Kidney (tissue), 14 donors: ENCODE measurements around the gene DYNAP. TPM values are rescaled to one million over a fixed set of nuclear protein-coding genes. Genes with fewer than 3 reads are reported as not detected.

Experiments used
- DNase-seq, 5 donors: peaks; one replicate each; pipeline ENCODE4 v3.0.0-alpha.2; 2013 to 2020
- FAIRE-seq: peaks from 2 replicates; lab custom pipeline; 2012; peaks lifted over from hg19 to GRCh38; lab: Jason Lieb, UNC
- H3K27ac ChIP-seq, 2 donors: one replicate each; pipeline ENCODE4 v1.7.0; 2013; ENCODE audit warnings: low read depth in 2 of 2, low read length in 2 of 2, inconsistent platforms in 1 of 2
- H3K27me3 ChIP-seq: one replicate; pipeline ENCODE4 v1.7.1; 2013; ENCODE audit warnings: low read length, inconsistent platforms; ENCODE audit not compliant: control insufficient read depth, insufficient read depth
- H3K36me3 ChIP-seq, 3 donors: one replicate each; pipeline versions ENCODE4 v1.7.0 to v1.7.1; 2013; ENCODE audit warnings: low read length in 3 of 3, control low read depth in 1 of 3, inconsistent platforms in 1 of 3; ENCODE audit not compliant: insufficient read depth in 3 of 3, control insufficient read depth in 2 of 3
- H3K4me1 ChIP-seq, 3 donors: one replicate each; pipeline versions ENCODE4 v1.7.0 to v1.7.1; 2013; ENCODE audit warnings: low read length in 3 of 3, inconsistent platforms in 1 of 3, low read depth in 1 of 3; ENCODE audit not compliant: control insufficient read depth in 2 of 3, insufficient read depth in 2 of 3
- H3K4me3 ChIP-seq, 3 donors: one replicate each; pipeline versions ENCODE4 v1.7.0 to v1.8.1; 2013; ENCODE audit warnings: low read length in 3 of 3, control low read depth in 1 of 3, inconsistent platforms in 1 of 3
- H3K9ac ChIP-seq, 3 donors: one replicate each; pipeline versions ENCODE4 v1.7.0 to v1.7.1; 2013; ENCODE audit warnings: low read length in 3 of 3, control low read depth in 1 of 3, inconsistent platforms in 1 of 3
- H3K9me3 ChIP-seq, 3 donors: one replicate each; pipeline versions ENCODE4 v1.7.0 to v1.7.1; 2013; ENCODE audit warnings: low read length in 3 of 3, control low read depth in 1 of 3, inconsistent platforms in 1 of 3; ENCODE audit not compliant: control insufficient read depth in 2 of 3, insufficient read depth in 1 of 3
- intact Hi-C: fragments of 100-400 bp; cut with DNase I; formaldehyde crosslinking; loops from one replicate; pipeline ENCODE4 v1.11.1; 2022
- polyA plus RNA-seq: library from polyadenylated mRNA; stranded (reverse); fragments of 350-450 nt; fragmentation: Illumina TruSeq; extraction: RNeasy Lipid Tissue Mini Kit (QIAGEN cat#74804); gene quantifications from one replicate; pipeline ENCODE4 v1.2.3, GENCODE V29; 2014; ENCODE audit warnings: low read depth, low replicate concordance; ENCODE audit not compliant: insufficient read depth
- total RNA-seq: library from RNA; stranded (reverse); fragmentation: NEBNext Ultra II Directional; extraction: Animal tissue kit (Norgen Biotek cat#: 25700); gene quantifications from one replicate; pipeline ENCODE4 v1.2.1, GENCODE V29; 2021
- TF ChIP-seq, protein P1 (sequence below): IDR thresholded peaks from 3 replicates; pipeline ENCODE4 v1.5.1; 2012; ENCODE audit warnings: mild to moderate bottlenecking, moderate library complexity, borderline replicate concordance; ENCODE audit not compliant: insufficient read depth; ENCODE audit errors: extremely low read depth
- donor health status: control.
- donor health status: control.
- donor health status: control.
- donor health status: control.
- donor health status: control.
- donor health status: DM: yes; HTN: yes; CAD: no.
- donor health status: Normal renal cell carcinoma (clear cell type).

DYNAP gene
- total and polyA plus RNA-seq, 2 donors from 2014 or later, result not detected

DNA sequence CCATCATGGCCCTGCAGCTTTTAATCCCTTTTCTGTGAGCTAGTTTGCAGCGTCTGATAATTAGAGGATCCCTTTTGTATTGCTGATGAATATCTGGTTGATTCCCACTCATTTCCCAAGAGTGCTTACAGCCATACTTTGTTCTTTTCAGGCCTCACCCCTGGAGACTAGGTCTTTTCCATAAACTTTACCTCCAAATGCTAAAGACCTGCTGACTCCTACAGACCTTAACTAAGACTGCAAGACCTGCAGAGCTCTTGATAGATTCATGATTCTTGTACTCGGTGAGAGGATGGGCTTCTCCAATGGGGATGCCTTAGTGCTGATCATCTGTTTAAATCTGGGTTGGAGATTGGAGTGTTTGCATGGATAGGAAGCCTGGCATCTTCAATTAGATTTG is 33.1 kb upstream of the DYNAP start:
- intact Hi-C loops, result no loop called here
- Histone ChIP-seq H3K36me3 (no peaks in the 10 kb centered on the region), H3K4me3 (no peak overlapping the region), H3K27ac (no peak overlapping the region), H3K4me1 (no peaks in the 10 kb centered on the region), H3K27me3 (no peaks in the 10 kb centered on the region), H3K9ac (no peak overlapping the region), H3K9me3 (no peaks in the 10 kb centered on the region)
- no peak for FAIRE-seq
- TF ChIP-seq, protein P1, sequence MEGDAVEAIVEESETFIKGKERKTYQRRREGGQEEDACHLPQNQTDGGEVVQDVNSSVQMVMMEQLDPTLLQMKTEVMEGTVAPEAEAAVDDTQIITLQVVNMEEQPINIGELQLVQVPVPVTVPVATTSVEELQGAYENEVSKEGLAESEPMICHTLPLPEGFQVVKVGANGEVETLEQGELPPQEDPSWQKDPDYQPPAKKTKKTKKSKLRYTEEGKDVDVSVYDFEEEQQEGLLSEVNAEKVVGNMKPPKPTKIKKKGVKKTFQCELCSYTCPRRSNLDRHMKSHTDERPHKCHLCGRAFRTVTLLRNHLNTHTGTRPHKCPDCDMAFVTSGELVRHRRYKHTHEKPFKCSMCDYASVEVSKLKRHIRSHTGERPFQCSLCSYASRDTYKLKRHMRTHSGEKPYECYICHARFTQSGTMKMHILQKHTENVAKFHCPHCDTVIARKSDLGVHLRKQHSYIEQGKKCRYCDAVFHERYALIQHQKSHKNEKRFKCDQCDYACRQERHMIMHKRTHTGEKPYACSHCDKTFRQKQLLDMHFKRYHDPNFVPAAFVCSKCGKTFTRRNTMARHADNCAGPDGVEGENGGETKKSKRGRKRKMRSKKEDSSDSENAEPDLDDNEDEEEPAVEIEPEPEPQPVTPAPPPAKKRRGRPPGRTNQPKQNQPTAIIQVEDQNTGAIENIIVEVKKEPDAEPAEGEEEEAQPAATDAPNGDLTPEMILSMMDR, result no peak
- DNase-seq, result no peak

DNA sequence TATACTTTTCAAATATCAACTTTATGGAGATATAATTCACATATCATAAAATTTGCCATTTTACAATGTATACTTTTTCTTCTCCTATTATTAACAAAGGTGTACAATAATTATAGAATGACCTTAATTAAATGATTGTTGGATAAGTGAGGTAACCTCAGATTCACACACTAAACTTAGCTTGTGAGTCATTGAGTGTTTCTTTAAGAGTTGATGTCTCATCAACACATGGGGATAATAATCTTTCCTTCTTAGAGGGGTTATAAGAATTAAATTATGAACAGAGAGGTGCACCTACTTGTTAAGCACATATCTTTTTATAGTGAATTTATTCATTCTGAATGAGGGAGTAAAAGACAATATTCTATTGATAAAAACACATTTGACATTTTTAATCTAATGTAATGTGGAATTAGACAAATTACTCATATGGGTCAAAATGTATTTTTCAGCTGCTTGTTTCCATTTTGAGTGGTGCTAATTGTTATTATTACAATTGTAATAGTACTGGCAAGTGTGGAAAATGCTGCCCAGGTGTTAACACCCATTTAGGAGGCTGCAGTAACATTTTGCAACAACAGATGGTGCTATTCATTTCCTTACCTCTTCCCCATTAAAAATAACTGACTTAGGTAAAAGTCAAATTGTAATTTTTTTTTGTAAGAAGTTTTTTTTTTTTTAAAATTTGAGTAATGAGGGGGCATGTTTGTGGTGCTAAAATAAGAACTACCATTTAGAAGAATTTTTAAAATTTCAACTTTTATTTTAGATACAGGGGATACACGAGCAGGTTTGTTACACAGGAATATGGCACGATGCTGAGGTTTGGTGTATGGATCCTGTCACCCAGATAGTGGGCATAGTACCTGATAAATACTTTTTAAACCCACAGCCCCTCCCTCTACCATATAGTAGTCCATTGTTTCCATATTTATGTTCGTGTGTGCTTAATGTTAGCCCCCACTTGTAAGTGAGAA is 32.1 kb upstream of the DYNAP start:
- no peak overlapping the region for H3K9ac ChIP-seq
- H3K4me3 ChIP-seq, result no peak overlapping the region
- no peaks in the 10 kb centered on the region for H3K27me3 ChIP-seq
- no peak overlapping the region for H3K27ac ChIP-seq
- DNase-seq (peak in 2 of 5 donors; percentile 24 to 41), FAIRE-seq (peak; percentile 82)
- no peaks in the 10 kb centered on the region for H3K4me1 ChIP-seq
- TF ChIP-seq, protein P1, result peak; percentile 58
- no peaks in the 10 kb centered on the region for H3K9me3 ChIP-seq
- no peaks in the 10 kb centered on the region for H3K36me3 ChIP-seq
- intact Hi-C loops, result no loop called here

DNA sequence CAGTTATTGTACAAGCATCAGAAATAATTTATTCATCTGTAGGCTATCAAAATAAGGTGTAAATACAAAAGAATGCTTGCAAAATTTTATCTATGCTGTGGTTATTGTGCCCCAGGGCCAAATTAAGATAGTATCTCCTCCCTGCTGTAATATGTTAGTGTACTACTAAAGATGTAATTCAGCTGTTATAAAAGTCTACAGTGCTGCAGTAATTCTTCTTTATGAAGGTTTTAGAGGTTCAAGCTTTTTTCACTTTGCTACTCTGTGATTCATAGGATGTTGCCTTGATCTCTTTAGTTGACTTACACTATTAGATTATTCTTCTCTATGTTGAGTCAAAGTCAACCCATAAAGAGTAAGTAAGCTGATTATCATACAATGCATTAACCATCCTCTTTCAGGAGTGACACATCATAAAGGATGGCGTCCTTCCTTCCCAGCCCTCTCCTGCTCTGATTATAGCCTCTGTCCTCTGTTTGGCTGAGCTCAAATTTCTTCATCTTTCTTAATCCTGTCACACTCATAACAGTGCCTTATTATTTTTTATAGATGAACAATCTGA is 29.3 kb upstream of the DYNAP start:
- DNase-seq (peak in 2 of 5 donors; percentile 7 to 55), FAIRE-seq (no peak)
- intact Hi-C loops, result no loop called here
- Histone ChIP-seq H3K9ac (no peak overlapping the region), H3K27ac (no peak overlapping the region), H3K27me3 (no peaks in the 10 kb centered on the region), H3K4me3 (no peak overlapping the region), H3K9me3 (no peaks in the 10 kb centered on the region), H3K4me1 (no peaks in the 10 kb centered on the region), H3K36me3 (no peaks in the 10 kb centered on the region)
- TF ChIP-seq, protein P1, result no peak
